Measurements from ENCODE around the gene ETDA.
"Not testable (repeated sequence)": the region's sequence is repeated elsewhere in the genome, so short reads cannot be mapped to it uniquely, and the experiment has no call there.

Gene ETDA

DNA sequence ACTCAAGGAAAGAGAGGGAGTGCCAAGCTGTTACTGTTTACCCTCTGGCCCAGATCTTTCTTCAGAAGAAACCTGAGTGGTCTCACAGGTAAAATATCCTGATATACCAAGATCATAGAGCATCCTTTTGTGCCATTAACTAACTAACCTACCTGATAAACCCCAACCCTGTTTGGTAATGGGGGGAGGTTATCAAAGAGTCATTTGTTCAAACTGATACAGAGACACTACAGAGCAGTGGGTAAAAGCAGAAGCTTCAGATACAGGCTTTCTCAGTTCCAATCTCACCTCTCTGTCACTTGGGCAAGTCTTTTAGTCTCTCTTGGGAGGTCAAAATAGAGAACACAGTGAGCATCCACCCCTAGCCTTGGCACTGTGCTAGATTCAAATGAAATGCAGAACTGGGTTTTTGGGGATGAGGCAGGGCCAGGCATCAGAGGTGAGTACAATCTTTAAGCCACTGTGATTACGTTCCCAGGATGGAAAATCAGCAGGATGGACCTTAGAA lies at the start of gene ETDA:
Gene ETDA (plus strand): TSS at position 51 of the 508 bp plus-strand sequence. CDS start 1,216 bp downstream, outside the sequence.
- not testable (repeated sequence) for DNase-seq

- DNase-seq: not testable (repeated sequence)
Measured at GRCh38 chrX:135206427-135206826, 45.4 kb upstream of the ETDA start.

- DNase-seq: no peak
Measured at GRCh38 chrX:135213200-135213844, 38.5 kb upstream of the ETDA start.

GRCh38 chrX:135245989-135246388 lies 5.9 kb upstream of the ETDA start:
- DNase-seq: not testable (repeated sequence)

DNA sequence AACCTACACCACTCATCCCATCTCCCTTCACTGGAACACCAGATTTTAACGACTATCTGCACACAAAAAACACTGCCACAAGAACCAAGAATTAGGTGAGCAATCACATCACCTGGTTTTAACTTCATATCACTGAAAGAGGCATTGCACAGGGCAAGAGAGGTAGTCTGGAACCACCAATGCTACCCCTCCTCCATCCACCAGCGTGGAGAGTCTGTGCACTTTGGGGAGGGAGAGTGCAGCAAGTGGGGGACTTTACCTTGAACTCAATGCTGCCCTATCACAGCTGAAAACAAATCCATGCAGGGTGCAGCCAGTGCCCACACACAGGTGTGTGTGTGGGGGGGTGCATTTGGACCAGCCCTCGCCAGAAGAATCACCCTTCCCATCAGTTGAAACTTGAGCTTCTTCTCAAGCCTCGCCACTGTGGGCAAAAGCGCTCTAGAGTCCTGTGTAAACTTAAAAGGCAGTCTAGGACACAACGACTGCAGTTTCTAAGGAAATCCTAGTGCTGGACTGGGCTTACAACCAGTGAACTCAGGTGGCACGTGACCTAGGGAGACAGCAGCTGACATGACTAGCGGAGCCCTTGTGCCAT lies 4.3 kb downstream of the ETDA start:
- not testable (repeated sequence) for DNase-seq

- no peak for DNase-seq
Measured at GRCh38 chrX:135256923-135257322, 5.1 kb downstream of the ETDA start.

DNA sequence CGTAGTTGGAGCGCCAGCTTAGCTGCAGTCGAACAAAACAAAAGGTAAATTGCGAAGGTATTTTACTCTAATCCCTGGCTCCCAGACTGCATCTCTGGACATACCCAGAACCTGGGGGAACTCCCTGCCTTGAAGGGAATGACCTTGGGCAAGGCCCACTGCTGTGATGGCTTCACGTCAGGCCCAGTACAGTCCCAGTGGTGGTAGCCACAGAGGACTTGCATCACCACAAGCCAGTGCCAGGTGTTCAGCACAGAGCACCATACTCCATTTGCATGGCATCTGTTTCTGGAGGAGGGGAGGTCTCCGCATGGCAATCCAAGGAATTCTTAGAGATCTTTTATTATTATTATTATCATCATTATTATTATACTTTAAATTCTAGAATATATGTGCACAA lies 5.6 kb downstream of the ETDA start:
- DNase-seq: no peak

DNA sequence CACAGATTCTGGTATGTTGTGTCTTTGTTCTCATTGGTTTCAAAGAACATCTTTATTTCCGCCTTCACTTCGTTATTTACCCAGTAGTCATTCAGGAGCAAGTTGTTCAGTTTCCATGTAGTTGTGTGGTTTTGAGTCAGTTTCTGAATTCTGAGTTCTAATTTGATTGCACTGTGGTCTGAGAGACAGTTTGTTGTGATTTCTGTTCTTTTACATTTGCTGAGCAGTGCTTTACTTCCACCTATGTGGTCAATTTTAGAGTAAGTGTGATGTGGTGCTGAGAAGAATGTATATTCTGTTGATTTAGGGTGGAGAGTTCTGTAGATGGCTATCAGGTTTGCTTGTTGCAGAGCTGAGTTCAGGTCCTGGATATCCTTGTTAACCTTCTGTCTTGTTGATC lies 9.1 kb downstream of the ETDA start:
- DNase-seq: not testable (repeated sequence)

- DNase-seq: not testable (repeated sequence)
Measured at GRCh38 chrX:135263376-135263775, 11.5 kb downstream of the ETDA start.

GRCh38 chrX:135264206-135264605 lies 12.3 kb downstream of the ETDA start:
- no peak for DNase-seq

GRCh38 chrX:135273162-135273561 lies 21.3 kb downstream of the ETDA start:
- no peak for DNase-seq

DNA sequence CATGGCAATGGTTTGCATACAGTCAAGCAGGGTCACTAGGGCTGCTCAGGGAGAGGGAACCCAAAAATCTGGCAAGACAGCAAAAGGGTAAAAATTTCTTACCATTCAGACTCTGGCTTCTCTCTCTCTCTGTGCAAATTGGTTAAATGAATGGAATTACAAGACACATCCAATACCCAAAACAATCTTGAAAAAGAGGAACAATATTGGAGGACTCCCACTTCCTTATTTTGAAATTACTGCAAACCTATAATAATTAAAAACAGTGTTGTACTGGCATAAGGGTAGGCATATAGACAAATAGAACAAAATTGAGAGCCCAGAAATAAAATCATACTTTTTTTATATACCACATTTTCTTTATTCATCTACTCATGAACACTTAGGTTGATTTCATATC lies 24.1 kb downstream of the ETDA start:
- DNase-seq: no peak

GRCh38 chrX:135287266-135287823 lies 35.5 kb downstream of the ETDA start:
- DNase-seq: no peak

DNA sequence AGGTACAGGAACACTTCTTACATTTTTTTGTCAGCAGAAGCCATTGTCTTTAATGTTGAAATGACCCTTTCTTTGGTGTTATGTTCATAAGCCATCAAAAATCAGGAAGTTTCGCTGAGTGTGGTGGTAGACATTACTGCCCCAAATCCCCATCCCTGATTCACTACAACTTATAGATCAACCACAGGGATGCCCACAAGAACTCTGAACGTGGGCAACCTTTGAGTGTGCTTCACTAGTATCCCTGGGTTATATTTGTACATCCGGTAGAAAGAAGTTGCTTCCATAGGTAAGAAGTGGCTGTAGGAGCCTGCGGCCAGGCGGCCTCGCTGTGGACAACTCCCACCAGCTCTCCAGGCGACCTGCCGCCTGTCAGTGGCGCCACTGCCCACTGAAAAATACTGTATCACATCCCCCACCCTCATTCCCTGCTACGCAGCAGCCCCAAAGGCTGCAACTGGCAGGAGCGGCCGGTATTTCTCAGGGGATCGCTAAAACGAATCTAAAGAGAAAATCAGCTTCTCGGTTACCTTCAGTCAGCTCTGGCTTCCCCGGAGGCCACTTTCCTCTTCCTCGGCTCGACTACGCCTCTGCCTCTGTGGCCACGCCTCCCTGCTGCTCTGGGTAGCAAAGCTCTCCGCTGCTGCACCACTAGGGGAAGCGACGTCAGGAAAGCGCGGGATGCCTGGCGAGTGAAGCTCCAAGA lies 43.5 kb downstream of the ETDA start:
- DNase-seq: peak; percentile 80

- DNase-seq: no peak
Measured at GRCh38 chrX:135295944-135296305, 44.1 kb downstream of the ETDA start.

GRCh38 chrX:135302269-135302873 lies 50.5 kb downstream of the ETDA start:
- no peak for DNase-seq
